ENCODE measurements around the gene PPP5C.

- TF ChIP-seq POLR2A (IDR thresholded peaks at IDR 0.05) (no peak), EP300 (IDR thresholded peaks at IDR 0.05) (no peak)
Measured at GRCh38 chr19:46384396-46384795, 37.5 kb downstream of the PPP5C start.
